ENCODE data around the gene JTB. TPM values are rescaled to one million over a fixed set of nuclear protein-coding genes. Genes with fewer than 3 reads are reported as not detected.

The JTB gene
- total and polyA plus RNA-seq, 9 of the 15 experiments (the other 6 are each of a cell fraction or from before 2014, with no cell fraction given): 24.7 to 308 (median 151) TPM

GRCh38 chr1:153951183-153951582 is 26.3 kb downstream of the JTB start:
- in situ Hi-C loops (cut with MboI): no loop called here

GRCh38 chr1:153946622-153947241 is 30.7 kb downstream of the JTB start, which contains the start of gene DENND4B:
TSS of gene DENND4B (minus strand) at chr1:153946718. CDS start at chr1:153944374, 2,344 bp downstream.
- ChIA-PET POLR2A (interaction anchor here (0.6 to 5.5 kb wide), 15 partner anchors 11 to 316 kb away, joined by 3 to 39 read pairs (median 4); partner anchors contain the start of genes CREB3L4, CRTC2, GATAD2B and JTB), CTCF (ENCODE audit: low intra/inter-chr PET ratio) (interaction anchor here (0.5 to 1.8 kb wide), 4 partner anchors 16 to 326 kb away, joined by 3 to 7 read pairs (median 4); partner anchors contain the start of gene HAX1)
- peaks cover 12 to 32% of the 10 kb centered on the region in 2 experiments; a peak in 4 of 5 replicates for H3K4me1 ChIP-seq (replicated peaks in 1 of 2; ENCODE audit: control insufficient read depth in 2 of 2, insufficient read depth in 2 of 2, low read length in 2 of 2)
- in situ Hi-C loops (cut with MboI) (no loop called here), intact Hi-C loops (cut with micrococcal nuclease) (loop anchor here (5.0 kb wide), 1 partner anchor 41 kb away; the partner anchor contains the start of gene RAB13)
- no peaks in the 10 kb centered on the region for H3K27me3 ChIP-seq (ENCODE audit: control insufficient read depth in 2 of 2, insufficient read depth in 2 of 2, low read length in 2 of 2)
- 20% methylated on average over 13 of the region's 28 CpGs for WGBS (ENCODE audit: insufficient coverage, low coverage, missing lambda C conversion rate)
- DNase-seq (ENCODE audit: extremely low read depth in 1 of 4, low spot score in 3 of 4) (peak; percentile 92 to 96 (median 95)), ATAC-seq (peak; percentile 94), FAIRE-seq (peak; percentile 81)
- peaks cover 69% of the 10 kb centered on the region for H3K36me3 ChIP-seq (ENCODE audit: control insufficient read depth, insufficient read depth, low read length)
- H3K79me2 ChIP-seq (ENCODE audit: control insufficient read depth, insufficient read depth, low read length): peaks cover 29% of the 10 kb centered on the region
- peak within 1 kb of the TSS; percentile 85 for H3K27ac ChIP-seq (ENCODE audit: extremely low read depth, low read depth, low read length)
- H4K20me1 ChIP-seq (replicated peaks; ENCODE audit: control insufficient read depth, insufficient read depth, low read length): no peaks in the 10 kb centered on the region
- H3K9me3 ChIP-seq (replicated peaks; ENCODE audit: control insufficient read depth, insufficient read depth, low read depth, low read length): no peaks in the 10 kb centered on the region
- BruUV-seq (replicated peaks): no TSS peak
- H3K9me1 ChIP-seq (ENCODE audit: control insufficient read depth, insufficient read depth, low read length): no peaks in the 10 kb centered on the region
- H3K4me2 ChIP-seq (ENCODE audit: insufficient read depth, low read length): peak within 1 kb of the TSS; percentile 98
- H3K4me3 ChIP-seq: peak within 1 kb of the TSS; percentile 99
- peak within 1 kb of the TSS; percentile 88 to 99 for H3K9ac ChIP-seq (ENCODE audit: insufficient read depth in 1 of 2, low read depth in 2 of 2, low read length in 2 of 2)
- H2AFZ ChIP-seq (ENCODE audit: low read depth, low read length): peak within 1 kb of the TSS; percentile 60; the same call in 1 of the 2 replicates
- TF ChIP-seq BCOR (IDR thresholded peaks at IDR 0.05) (0 out of 2 replicates have a peak, but pooled peaks have one; percentile 15), NBN (IDR thresholded peaks at IDR 0.05; ENCODE audit: low read depth) (peak; percentile 74), NCOR1 (IDR thresholded peaks at IDR 0.05) (peak; percentile 75), RNF2 (IDR thresholded peaks at IDR 0.05) (no peak), ATF7 (IDR thresholded peaks at IDR 0.05) (0 out of 2 replicates have a peak, but pooled peaks have one; percentile 37), ZNF655 (CRISPR knock-in tag; IDR thresholded peaks at IDR 0.05) (no peak), YY1 (IDR thresholded peaks at IDR 0.05; ENCODE audit: borderline replicate concordance in 1 of 3, control insufficient read depth in 1 of 3, extremely low read depth in 1 of 3, insufficient read depth in 3 of 3, insufficient read length in 1 of 3, insufficient replicate concordance in 2 of 3, low read depth in 1 of 3, low read length in 2 of 3) (peak in 1 of 3 experiments; percentile 61), MECOM (CRISPR knock-in tag; IDR thresholded peaks at IDR 0.05) (no peak), ZBTB5 (IDR thresholded peaks at IDR 0.05) (no peak), DACH1 (IDR thresholded peaks at IDR 0.05; ENCODE audit: partially characterized antibody) (no peak)

More at GRCh38 chr1:153951183-153951582, 26.3 kb downstream of the JTB start:
- ATAC-seq: no peak
- DNase-seq (ENCODE audit: extremely low read depth in 1 of 4, low spot score in 3 of 4): no peak
- TF ChIP-seq MTF1 (CRISPR knock-in tag; IDR thresholded peaks at IDR 0.05; ENCODE audit: borderline replicate concordance) (no peak), RBFOX2 (IDR thresholded peaks at IDR 0.05; ENCODE audit: low read depth, low read length) (0 out of 2 replicates have a peak, but pooled peaks have one; percentile 23)
- POLR2A ChIA-PET: no interaction called here
- FAIRE-seq: no peak
- Histone ChIP-seq H3K4me3 (no peak overlapping the region), H3K27ac (ENCODE audit: extremely low read depth, low read depth, low read length) (no peak overlapping the region), H3K27me3 (ENCODE audit: control insufficient read depth in 2 of 2, insufficient read depth in 2 of 2, low read length in 2 of 2) (no peaks in the 10 kb centered on the region), H3K9ac (ENCODE audit: insufficient read depth in 1 of 2, low read depth in 2 of 2, low read length in 2 of 2) (no peak overlapping the region), H3K36me3 (ENCODE audit: control insufficient read depth, insufficient read depth, low read length) (peaks cover 67% of the 10 kb centered on the region; the same call in 2 of the 3 replicates), H3K79me2 (ENCODE audit: control insufficient read depth, insufficient read depth, low read length) (peaks cover 19% of the 10 kb centered on the region), H4K20me1 (replicated peaks; ENCODE audit: control insufficient read depth, insufficient read depth, low read length) (peaks cover 2% of the 10 kb centered on the region; the same call in 1 of the 2 replicates), H3K9me1 (ENCODE audit: control insufficient read depth, insufficient read depth, low read length) (no peaks in the 10 kb centered on the region), H3K4me2 (ENCODE audit: insufficient read depth, low read length) (no peak overlapping the region), H3K9me3 (replicated peaks; ENCODE audit: control insufficient read depth, insufficient read depth, low read depth, low read length) (no peaks in the 10 kb centered on the region), H2AFZ (ENCODE audit: low read depth, low read length) (no peak overlapping the region), H3K4me1 (replicated peaks in 1 of 2; ENCODE audit: control insufficient read depth in 2 of 2, insufficient read depth in 2 of 2, low read length in 2 of 2) (peaks cover 9 to 10% of the 10 kb centered on the region in 2 experiments)
- no TSS peak for BruUV-seq (replicated peaks)
- WGBS (ENCODE audit: insufficient coverage, low coverage, missing lambda C conversion rate): 97% methylated on average over 6 of the region's 11 CpGs
- intact Hi-C loops (cut with micrococcal nuclease): no loop called here
- CTCF ChIA-PET (ENCODE audit: low intra/inter-chr PET ratio): no interaction called here
